PC-3 (cell line): ENCODE results near the gene DUSP19. TPM values are rescaled to one million over a fixed set of nuclear protein-coding genes. Genes with fewer than 3 reads are reported as not detected.
A peak's percentile ranks its signal among the peaks of the same experiment; 100 is the strongest.

Experiments
- ATAC-seq: fragments of 200-7000 bp; cut with Tn5 transposase; 2 replicates; pipeline ENCODE4 v1.9.1; 2020; ENCODE audit warnings: mild to moderate bottlenecking, moderate library complexity
- BruUV-seq: library from RNA; stranded (reverse); fragments of 400-500 nt; replicated peaks from 2 replicates; lab custom pipeline; 2021; lab: Mats Ljungman, UMichigan
- CTCF ChIA-PET: fragments of 300-600 bp; sonication (Branson Sonifier 250); formaldehyde crosslinking; loops from one replicate; lab custom pipeline; 2022; ENCODE audit warnings: antibody characterized with exemption; lab: Charles Lee
- POLR2A ChIA-PET: fragments of 300-600 bp; sonication (Branson Sonifier 250); formaldehyde crosslinking; loops from one replicate; lab custom pipeline; 2022; ENCODE audit warnings: antibody characterized with exemption; ENCODE audit not compliant: unreplicated experiment; lab: Charles Lee
- DNase-seq: peaks from one replicate; pipeline ENCODE4 v3.0.0-alpha.2; 2015
- H2AFZ ChIP-seq: fragments of 300-600 bp; sonication (generic); 2 replicates; pipeline ENCODE4 v1.6.0; 2016; ENCODE audit warnings: antibody characterized with exemption, low read length
- H3F3A ChIP-seq: fragments of 300-600 bp; sonication (generic); one replicate; pipeline ENCODE4 v1.6.0; 2017; ENCODE audit warnings: antibody characterized with exemption, low read length, control low read depth, mild to moderate bottlenecking; ENCODE audit not compliant: unreplicated experiment
- H3K27ac ChIP-seq: fragments of 300-600 bp; sonication (generic); 2 replicates; pipeline ENCODE4 v1.5.1; 2016; ENCODE audit warnings: mild to moderate bottlenecking, low read length
- H3K27me3 ChIP-seq: fragments of 300-600 bp; sonication (generic); 2 replicates; pipeline ENCODE4 v1.6.1; 2016; ENCODE audit warnings: low read length, mixed read lengths
- H3K36me3 ChIP-seq: fragments of 300-600 bp; sonication (generic); 2 replicates; pipeline ENCODE4 v1.6.1; 2016; ENCODE audit warnings: low read depth, mixed run types, low read length, mixed read lengths
- H3K4me1 ChIP-seq: fragments of 300-600 bp; sonication (generic); 2 replicates; pipeline ENCODE4 v1.5.1; 2016; ENCODE audit warnings: low read length; ENCODE audit not compliant: insufficient read depth
- H3K4me2 ChIP-seq: fragments of 300-600 bp; sonication (generic); 2 replicates; pipeline ENCODE4 v1.6.0; 2016; ENCODE audit warnings: low read length
- H3K4me3 ChIP-seq: fragments of 300-600 bp; sonication (generic); 2 replicates; pipeline ENCODE4 v1.5.1; 2016; ENCODE audit warnings: mild to moderate bottlenecking, low read length, mixed read lengths
- H3K79me2 ChIP-seq: fragments of 300-600 bp; sonication (generic); 2 replicates; pipeline ENCODE4 v1.6.1; 2017; ENCODE audit warnings: low read length, mixed read lengths
- H3K9ac ChIP-seq: fragments of 300-600 bp; sonication (generic); 2 replicates; pipeline ENCODE4 v1.6.0; 2016; ENCODE audit warnings: mild to moderate bottlenecking, low read length
- H3K9me2 ChIP-seq: fragments of 300-600 bp; sonication (generic); replicated peaks from 2 replicates; pipeline ENCODE4 v1.6.1; 2016; ENCODE audit warnings: mixed run types, low read length, mixed read lengths
- H3K9me3 ChIP-seq: fragments of 300-600 bp; sonication (generic); 2 replicates; pipeline ENCODE4 v1.6.1; 2016; ENCODE audit warnings: low read length, mixed read lengths
- H4K20me1 ChIP-seq: fragments of 300-600 bp; sonication (generic); 2 replicates; pipeline ENCODE4 v1.6.1; 2016; ENCODE audit warnings: low read length, mixed read lengths
- CTCF ChIP-seq: fragments of 300-600 bp; sonication (generic); conservative IDR thresholded peaks from 2 replicates; pipeline ENCODE4 v1.5.1; 2017; ENCODE audit warnings: antibody characterized with exemption, low read depth, mild to moderate bottlenecking, low read length
- EZH2 ChIP-seq: fragments of 300-600 bp; sonication (generic); IDR thresholded peaks from one replicate; pipeline ENCODE4 v1.6.1; 2017; ENCODE audit warnings: antibody characterized with exemption, mild to moderate bottlenecking, low read length; ENCODE audit not compliant: unreplicated experiment
- EZH2phosphoT487 ChIP-seq: fragments of 300-600 bp; sonication (generic); IDR thresholded peaks from 2 replicates; pipeline ENCODE4 v1.6.1; 2018; ENCODE audit warnings: mild to moderate bottlenecking, antibody characterized with exemption, low read length, borderline replicate concordance
- intact Hi-C: fragments of 100-400 bp; cut with micrococcal nuclease; formaldehyde crosslinking; loops from 2 replicates; pipeline ENCODE4 v1.9.0; 2023
- total RNA-seq: library from RNA; depleted of rRNA; stranded (reverse); fragments of >200 nt; gene quantifications from 2 replicates; pipeline ENCODE4 v1.2.3, GENCODE V29; 2014; rRNA removed

DUSP19 gene
- total RNA-seq, 1 experiment from 2014 or later, result 0.51 TPM

- Histone ChIP-seq H3F3A (no peaks in the 10 kb centered on the region), H3K4me1 (no peaks in the 10 kb centered on the region), H4K20me1 (no peaks in the 10 kb centered on the region), H3K36me3 (peaks cover 50% of the 10 kb centered on the region), H3K27ac (no peak overlapping the region), H2AFZ (no peak overlapping the region), H3K4me3 (no peak overlapping the region), H3K27me3 (no peaks in the 10 kb centered on the region), H3K79me2 (peaks cover 38% of the 10 kb centered on the region), H3K9me3 (no peaks in the 10 kb centered on the region), H3K9ac (no peak overlapping the region), H3K9me2 (no peaks in the 10 kb centered on the region), H3K4me2 (no peak overlapping the region)
- intact Hi-C loops, result no loop called here
- no TSS peak for BruUV-seq
- ATAC-seq (no peak), DNase-seq (peak; percentile 18)
- POLR2A ChIA-PET, result no interaction called here
- no peak for TF ChIP-seq CTCF
- TF ChIP-seq EZH2phosphoT487, result no peak
- TF ChIP-seq EZH2, result no peak
- CTCF ChIA-PET, result no interaction called here
These were observed 70.4 kb downstream of the DUSP19 start for GRCh38 chr2:183148955-183149354.

- H3K4me3 ChIP-seq, result no peak overlapping the region
- POLR2A ChIA-PET, result no interaction called here
- H3K4me2 ChIP-seq, result no peak overlapping the region
- CTCF ChIA-PET, result no interaction called here
- BruUV-seq, result no TSS peak
- H2AFZ ChIP-seq, result no peak overlapping the region
- intact Hi-C loops, result no loop called here
- H3K79me2 ChIP-seq, result peaks cover 33% of the 10 kb centered on the region
- ATAC-seq (no peak), DNase-seq (no peak)
- TF ChIP-seq EZH2 (no peak), EZH2phosphoT487 (no peak), CTCF (no peak)
- H3F3A ChIP-seq, result no peaks in the 10 kb centered on the region
- H3K27me3 ChIP-seq, result no peaks in the 10 kb centered on the region
- H4K20me1 ChIP-seq, result no peaks in the 10 kb centered on the region
- H3K9ac ChIP-seq, result no peak overlapping the region
- H3K4me1 ChIP-seq, result no peaks in the 10 kb centered on the region
- no peaks in the 10 kb centered on the region for H3K9me2 ChIP-seq
- no peak overlapping the region for H3K27ac ChIP-seq
- no peaks in the 10 kb centered on the region for H3K9me3 ChIP-seq
- H3K36me3 ChIP-seq, result peaks cover 45% of the 10 kb centered on the region
These were observed 70.9 kb downstream of the DUSP19 start for GRCh38 chr2:183149489-183149888.

Other genes with a start within 250 kb of the DUSP19 start
- 0.11 and 0.46 TPM in 2 replicates for gene FRZB, start 212.1 kb upstream of the DUSP19 start, total RNA-seq
- 76.2 and 80.3 TPM in 2 replicates for gene NCKAP1, start 40.3 kb upstream of the DUSP19 start, total RNA-seq
- gene NUP35, start 45.7 kb downstream of the DUSP19 start, total RNA-seq, result 25.0 and 26.0 TPM in 2 replicates